GM23338 (cell line): Measurements from ENCODE around the gene XRN1. TPM values are rescaled to one million over a fixed set of nuclear protein-coding genes. Genes with fewer than 3 reads are reported as not detected.

Source experiments
- ATAC-seq: fragments of 200-7000 bp; cut with Tn5 transposase; 3 replicates; pipeline ENCODE4 v1.9.1; 2020
- DNase-seq: peaks from one replicate; pipeline ENCODE4 v3.0.0-alpha.2; 2015; ENCODE audit warnings: low spot score
- H2AFZ ChIP-seq: fragments of 200-600 bp; sonication (generic); 2 replicates; pipeline ENCODE4 v1.8.0; 2016; ENCODE audit warnings: antibody characterized with exemption, mild to moderate bottlenecking, moderate library complexity
- H3F3A ChIP-seq: fragments of 200-600 bp; sonication (generic); replicated peaks from 2 replicates; pipeline ENCODE4 v1.8.0; 2017; ENCODE audit warnings: antibody characterized with exemption, mixed run types, low read depth
- H3K27ac ChIP-seq: fragments of 200-600 bp; sonication (generic); 2 replicates; pipeline ENCODE4 v1.6.1; 2016; ENCODE audit warnings: low read depth
- H3K27me3 ChIP-seq: fragments of 200-600 bp; sonication (generic); 2 replicates; pipeline ENCODE4 v1.8.0; 2016; ENCODE audit warnings: mild to moderate bottlenecking, mixed run types, moderate library complexity; ENCODE audit not compliant: insufficient read depth
- H3K36me3 ChIP-seq: fragments of 200-600 bp; sonication (generic); 2 replicates; pipeline ENCODE4 v1.8.0; 2016; ENCODE audit warnings: mild to moderate bottlenecking; ENCODE audit not compliant: insufficient read depth
- H3K4me1 ChIP-seq: fragments of 200-600 bp; sonication (generic); 2 replicates; pipeline ENCODE4 v1.8.0; 2016; ENCODE audit warnings: mild to moderate bottlenecking, moderate library complexity; ENCODE audit not compliant: insufficient read depth
- H3K4me2 ChIP-seq: fragments of 200-600 bp; sonication (generic); 2 replicates; pipeline ENCODE4 v1.7.1; 2017; ENCODE audit warnings: mixed run types
- H3K4me3 ChIP-seq: fragments of 200-600 bp; sonication (generic); 2 replicates; pipeline ENCODE4 v1.6.1; 2016; ENCODE audit warnings: mixed run types
- H3K79me2 ChIP-seq: fragments of 200-600 bp; sonication (generic); replicated peaks from 2 replicates; pipeline ENCODE4 v1.8.0; 2017; ENCODE audit warnings: mild to moderate bottlenecking; ENCODE audit not compliant: insufficient read depth
- H3K9me2 ChIP-seq: fragments of 200-600 bp; sonication (generic); 2 replicates; pipeline ENCODE4 v1.8.0; 2017; ENCODE audit not compliant: insufficient read depth
- H4K20me1 ChIP-seq: fragments of 200-600 bp; sonication (generic); replicated peaks from 2 replicates; pipeline ENCODE4 v1.8.0; 2017; ENCODE audit warnings: mild to moderate bottlenecking; ENCODE audit not compliant: insufficient read depth
- H3K27ac Mint-ChIP-seq: 2 replicates; pipeline ENCODE4 v1.8.0; 2020; ENCODE audit warnings: inconsistent platforms, mild to moderate bottlenecking, moderate library complexity, mixed read lengths
- H3K27me3 Mint-ChIP-seq: 3 replicates; pipeline ENCODE4 v1.8.0; 2022; ENCODE audit warnings: low read depth, mild to moderate bottlenecking, moderate library complexity, mixed read lengths, inconsistent platforms; ENCODE audit not compliant: insufficient read depth, poor library complexity
- H3K36me3 Mint-ChIP-seq: 3 replicates; pipeline ENCODE4 v1.8.0; 2021; ENCODE audit warnings: low read depth, mild to moderate bottlenecking, inconsistent platforms, moderate library complexity, mixed read lengths
- H3K4me1 Mint-ChIP-seq: 3 replicates; pipeline ENCODE4 v1.8.0; 2020; ENCODE audit warnings: mild to moderate bottlenecking, inconsistent platforms, mixed read lengths
- H3K4me3 Mint-ChIP-seq: 3 replicates; pipeline ENCODE4 v1.8.0; 2021; ENCODE audit warnings: moderate library complexity, mild to moderate bottlenecking, inconsistent platforms, mixed read lengths
- H3K9me3 Mint-ChIP-seq: 3 replicates; pipeline ENCODE4 v1.8.0; 2020; ENCODE audit warnings: moderate library complexity, mild to moderate bottlenecking, inconsistent platforms, mixed read lengths
- EZH2 ChIP-seq: fragments of 200-600 bp; sonication (generic); IDR thresholded peaks from one replicate; pipeline ENCODE4 v1.8.0; 2017; ENCODE audit warnings: antibody characterized with exemption, mild to moderate bottlenecking, low read depth; ENCODE audit not compliant: unreplicated experiment
- JUNB ChIP-seq: IDR thresholded peaks from one replicate; pipeline ENCODE4 v1.6.1; 2016; ENCODE audit warnings: antibody characterized with exemption; ENCODE audit not compliant: unreplicated experiment
- NANOG ChIP-seq: IDR thresholded peaks from 2 replicates; pipeline ENCODE4 v1.6.1; 2016; ENCODE audit warnings: antibody characterized with exemption, borderline replicate concordance
- POLR2AphosphoS5 ChIP-seq: IDR thresholded peaks from 2 replicates; pipeline ENCODE4 v1.6.1; 2016; ENCODE audit warnings: antibody characterized with exemption, low read depth
- STAT1 ChIP-seq: IDR thresholded peaks from one replicate; pipeline ENCODE4 v1.6.1; 2016; ENCODE audit warnings: antibody characterized with exemption; ENCODE audit not compliant: unreplicated experiment
- ZNF114 ChIP-seq: fragments of 250-450 bp; sonication (Bioruptor Pico); IDR thresholded peaks from 2 replicates; pipeline ENCODE4 v1.5.0; 2020; ENCODE audit warnings: mild to moderate bottlenecking, moderate library complexity
- ZNF331 ChIP-seq: fragments of 250-450 bp; sonication (Bioruptor Pico); IDR thresholded peaks from 2 replicates; pipeline ENCODE4 v1.5.0; 2020; ENCODE audit warnings: low read depth, mild to moderate bottlenecking, moderate library complexity
- ZNF462 ChIP-seq: fragments of 250-450 bp; sonication (Bioruptor Pico); IDR thresholded peaks from 2 replicates; pipeline ENCODE4 v1.5.0; 2020; ENCODE audit warnings: mild to moderate bottlenecking, moderate library complexity
- polyA plus RNA-seq: library from polyadenylated mRNA; unstranded; fragments of >200 nt; fragmentation: Nextera tagmentation; extraction: Ambion mirVana; gene quantifications from 2 replicates; pipeline ENCODE4 v1.2.1, GENCODE V29; 2016
- total RNA-seq: library from RNA; depleted of rRNA; stranded (reverse); fragments of >200 nt; shearing (Covaris generic); gene quantifications from 2 replicates; pipeline ENCODE4 v1.2.3, GENCODE V29; 2014
- TF ChIP-seq, protein P1 (sequence below): IDR thresholded peaks from 2 replicates; pipeline ENCODE4 v1.6.1; 2016; ENCODE audit warnings: antibody characterized with exemption
- TF ChIP-seq, protein P2 (sequence below), 2 experiments: fragments of 200-600 bp in 1 of 2; sonication (generic) in 1 of 2; conservative IDR thresholded peaks; 2 replicates each; pipeline versions ENCODE4 v1.5.1 to v1.6.1; 2016 to 2017; ENCODE audit warnings: antibody characterized with exemption in 2 of 2, low read depth in 2 of 2, mild to moderate bottlenecking in 2 of 2, moderate library complexity in 1 of 2

Gene XRN1
- total and polyA plus RNA-seq, 2 experiments from 2014 or later = 10.9 to 16.6 TPM

GRCh38 chr3:142433110-142433509, 14.7 kb downstream of the XRN1 start (continued):
- TF ChIP-seq ZNF462 (CRISPR knock-in tag) (no peak), POLR2AphosphoS5 (no peak), ZNF114 (no peak)
- TF ChIP-seq, protein P1, sequence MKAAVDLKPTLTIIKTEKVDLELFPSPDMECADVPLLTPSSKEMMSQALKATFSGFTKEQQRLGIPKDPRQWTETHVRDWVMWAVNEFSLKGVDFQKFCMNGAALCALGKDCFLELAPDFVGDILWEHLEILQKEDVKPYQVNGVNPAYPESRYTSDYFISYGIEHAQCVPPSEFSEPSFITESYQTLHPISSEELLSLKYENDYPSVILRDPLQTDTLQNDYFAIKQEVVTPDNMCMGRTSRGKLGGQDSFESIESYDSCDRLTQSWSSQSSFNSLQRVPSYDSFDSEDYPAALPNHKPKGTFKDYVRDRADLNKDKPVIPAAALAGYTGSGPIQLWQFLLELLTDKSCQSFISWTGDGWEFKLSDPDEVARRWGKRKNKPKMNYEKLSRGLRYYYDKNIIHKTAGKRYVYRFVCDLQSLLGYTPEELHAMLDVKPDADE = no peak

GRCh38 chr3:142429582-142429981, 18.3 kb downstream of the XRN1 start:
- H3K9me2 ChIP-seq = no peaks in the 10 kb centered on the region
- H3K4me3 ChIP-seq = no peak overlapping the region
- no peak overlapping the region for H2AFZ ChIP-seq
- peaks cover 2% of the 10 kb centered on the region; the same call in 1 of the 3 replicates for H3K4me1 Mint-ChIP-seq
- ATAC-seq (no peak), DNase-seq (no peak)
- H3K27ac ChIP-seq = no peak overlapping the region
- no peak overlapping the region for H3K4me3 Mint-ChIP-seq
- H3K27me3 Mint-ChIP-seq = no peaks in the 10 kb centered on the region
- no peak overlapping the region for H3K27ac Mint-ChIP-seq
- no peaks in the 10 kb centered on the region for H3K9me3 Mint-ChIP-seq
- no peaks in the 10 kb centered on the region for H3K27me3 ChIP-seq
- no peaks in the 10 kb centered on the region for H3F3A ChIP-seq
- peaks cover 21% of the 10 kb centered on the region for H3K36me3 Mint-ChIP-seq
- no peak overlapping the region for H3K4me2 ChIP-seq
- 0 out of 2 replicates have a peak, but pooled peaks cover 2% of the 10 kb centered on the region for H4K20me1 ChIP-seq
- H3K36me3 ChIP-seq = peaks cover 4% of the 10 kb centered on the region; the same call in 1 of the 2 replicates
- no peaks in the 10 kb centered on the region for H3K4me1 ChIP-seq
- H3K79me2 ChIP-seq = no peaks in the 10 kb centered on the region
- TF ChIP-seq, protein P2, sequence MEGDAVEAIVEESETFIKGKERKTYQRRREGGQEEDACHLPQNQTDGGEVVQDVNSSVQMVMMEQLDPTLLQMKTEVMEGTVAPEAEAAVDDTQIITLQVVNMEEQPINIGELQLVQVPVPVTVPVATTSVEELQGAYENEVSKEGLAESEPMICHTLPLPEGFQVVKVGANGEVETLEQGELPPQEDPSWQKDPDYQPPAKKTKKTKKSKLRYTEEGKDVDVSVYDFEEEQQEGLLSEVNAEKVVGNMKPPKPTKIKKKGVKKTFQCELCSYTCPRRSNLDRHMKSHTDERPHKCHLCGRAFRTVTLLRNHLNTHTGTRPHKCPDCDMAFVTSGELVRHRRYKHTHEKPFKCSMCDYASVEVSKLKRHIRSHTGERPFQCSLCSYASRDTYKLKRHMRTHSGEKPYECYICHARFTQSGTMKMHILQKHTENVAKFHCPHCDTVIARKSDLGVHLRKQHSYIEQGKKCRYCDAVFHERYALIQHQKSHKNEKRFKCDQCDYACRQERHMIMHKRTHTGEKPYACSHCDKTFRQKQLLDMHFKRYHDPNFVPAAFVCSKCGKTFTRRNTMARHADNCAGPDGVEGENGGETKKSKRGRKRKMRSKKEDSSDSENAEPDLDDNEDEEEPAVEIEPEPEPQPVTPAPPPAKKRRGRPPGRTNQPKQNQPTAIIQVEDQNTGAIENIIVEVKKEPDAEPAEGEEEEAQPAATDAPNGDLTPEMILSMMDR (conservative IDR thresholded peaks at IDR 0.05; ENCODE audit: low read depth in 2 of 2) = no peak
- TF ChIP-seq JUNB = no peak
- TF ChIP-seq STAT1 = no peak
- TF ChIP-seq ZNF114 = no peak
- TF ChIP-seq EZH2 = no peak
- no peak for TF ChIP-seq POLR2AphosphoS5
- TF ChIP-seq, protein P1 = no peak
- TF ChIP-seq NANOG = no peak
- no peak for TF ChIP-seq ZNF331 (CRISPR knock-in tag)
